NCI-H226 (cell line): ENCODE data around the gene GALNT2.
A peak's percentile ranks its signal among the peaks of the same experiment; 100 is the strongest.

Source experiments
- DNase-seq: peaks from one replicate; pipeline ENCODE4 v3.0.0-alpha.2; 2015

GALNT2 gene

DNA sequence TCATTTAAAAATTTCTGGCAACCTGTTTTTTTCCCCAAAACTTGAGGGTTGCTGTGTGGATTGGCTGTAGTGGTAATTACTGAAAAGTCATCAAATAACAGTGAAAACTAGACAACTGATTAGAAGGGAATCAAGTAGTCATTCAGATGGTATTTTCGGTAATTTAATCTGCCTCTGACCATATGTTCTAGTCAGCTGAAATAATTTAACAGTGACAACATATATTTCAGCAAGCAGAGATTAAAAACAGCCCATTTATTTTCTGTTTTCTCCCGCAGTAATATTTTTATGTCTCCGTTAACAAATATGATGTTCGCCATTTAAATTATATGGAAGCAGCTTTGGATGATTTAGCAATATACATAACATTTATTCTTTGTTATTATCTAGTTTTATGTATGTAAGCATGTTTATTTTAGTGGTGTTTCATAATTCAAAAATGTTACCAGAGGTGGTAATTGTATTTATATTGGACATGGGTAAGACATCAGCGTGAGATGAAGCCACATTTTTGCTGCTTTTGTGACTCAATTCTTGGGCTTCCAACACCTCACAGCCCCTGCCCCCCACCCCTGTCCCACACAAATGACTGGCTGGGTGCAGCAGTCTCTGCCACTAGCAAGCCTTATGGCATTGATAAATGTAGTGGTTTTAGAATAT, 104.4 kb downstream of the GALNT2 start:
- DNase-seq: no peak

DNA sequence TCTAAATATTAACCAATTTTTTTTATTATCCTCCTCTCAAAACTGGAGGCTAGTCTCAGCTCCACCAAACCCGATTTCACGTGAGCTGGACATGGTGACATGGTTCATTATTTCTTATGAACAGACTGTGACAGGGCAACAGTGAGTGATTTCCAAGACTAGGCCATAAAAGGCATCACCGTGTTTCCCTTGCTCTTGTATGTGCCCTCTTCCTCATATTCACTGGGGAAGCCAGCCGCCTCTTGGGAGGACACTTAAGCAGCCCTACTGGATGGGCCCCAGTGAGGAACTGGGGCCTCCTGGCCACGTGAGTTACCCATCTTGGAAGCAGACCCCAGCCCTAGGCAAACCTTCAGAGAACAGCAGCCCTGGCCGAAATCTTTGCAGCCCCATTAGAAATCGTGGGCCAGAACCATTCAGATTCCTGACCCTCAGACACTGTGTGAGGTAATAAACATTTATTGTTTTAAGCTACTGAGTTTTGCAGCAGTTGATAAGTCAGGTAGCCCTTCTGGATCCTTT, 105.0 kb downstream of the GALNT2 start:
- no peak for DNase-seq

DNA sequence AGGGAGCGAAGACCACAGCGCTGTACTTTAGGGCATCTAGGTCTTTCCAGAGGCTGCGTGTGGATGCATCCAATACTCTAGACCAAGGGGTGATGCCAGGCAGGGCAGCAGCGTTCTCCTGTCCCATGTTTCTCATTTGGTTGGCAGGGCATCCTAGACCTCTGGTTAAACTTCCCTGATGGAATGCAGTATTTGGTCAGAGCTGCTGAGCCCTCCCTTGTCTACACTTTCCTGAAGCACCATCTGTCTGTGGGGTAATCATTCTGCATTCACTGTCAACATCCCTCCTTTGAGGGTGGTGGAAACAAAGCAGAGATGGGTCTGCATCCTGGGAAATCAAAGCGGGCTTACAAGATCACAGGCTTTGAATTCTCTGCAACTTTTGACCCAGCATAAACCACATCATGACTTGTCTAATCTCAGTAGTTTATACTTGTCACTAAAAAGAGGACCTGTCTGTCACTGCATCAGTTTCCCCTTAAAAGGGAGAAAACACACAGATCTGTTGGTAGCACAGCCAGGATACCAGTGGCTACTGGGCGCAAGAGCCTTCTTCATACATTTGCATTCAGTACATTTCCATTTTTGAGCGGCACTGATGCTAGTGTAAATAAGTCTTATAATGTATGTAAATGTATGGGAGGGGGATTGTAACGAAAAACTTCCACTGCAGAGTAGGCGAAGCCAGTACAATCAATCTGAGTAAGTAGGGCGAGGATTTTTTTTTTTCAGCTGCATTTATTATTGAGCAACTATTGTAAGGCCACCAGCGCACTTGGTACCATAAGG, 106.3 kb downstream of the GALNT2 start:
- DNase-seq: no peak

DNA sequence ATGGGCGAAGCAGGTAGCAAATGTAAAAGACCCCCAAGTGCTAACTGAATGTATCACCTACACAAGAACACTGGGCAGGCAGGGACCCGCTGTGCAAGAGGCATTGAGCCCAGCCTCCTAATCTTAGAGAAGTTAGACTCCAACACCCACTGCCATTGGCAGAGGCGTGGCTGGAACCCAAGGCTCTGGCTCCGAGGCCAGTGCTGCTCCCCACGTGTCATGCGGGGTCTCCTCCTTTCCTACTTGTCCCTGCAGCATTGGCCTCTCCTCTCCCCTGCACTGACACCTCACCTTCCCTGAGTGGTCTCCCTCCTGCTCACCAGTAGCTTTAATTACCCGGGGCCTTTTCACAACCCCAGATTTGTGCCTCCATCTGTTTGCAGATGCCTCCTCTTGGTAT, 107.0 kb downstream of the GALNT2 start:
- DNase-seq: no peak

DNA sequence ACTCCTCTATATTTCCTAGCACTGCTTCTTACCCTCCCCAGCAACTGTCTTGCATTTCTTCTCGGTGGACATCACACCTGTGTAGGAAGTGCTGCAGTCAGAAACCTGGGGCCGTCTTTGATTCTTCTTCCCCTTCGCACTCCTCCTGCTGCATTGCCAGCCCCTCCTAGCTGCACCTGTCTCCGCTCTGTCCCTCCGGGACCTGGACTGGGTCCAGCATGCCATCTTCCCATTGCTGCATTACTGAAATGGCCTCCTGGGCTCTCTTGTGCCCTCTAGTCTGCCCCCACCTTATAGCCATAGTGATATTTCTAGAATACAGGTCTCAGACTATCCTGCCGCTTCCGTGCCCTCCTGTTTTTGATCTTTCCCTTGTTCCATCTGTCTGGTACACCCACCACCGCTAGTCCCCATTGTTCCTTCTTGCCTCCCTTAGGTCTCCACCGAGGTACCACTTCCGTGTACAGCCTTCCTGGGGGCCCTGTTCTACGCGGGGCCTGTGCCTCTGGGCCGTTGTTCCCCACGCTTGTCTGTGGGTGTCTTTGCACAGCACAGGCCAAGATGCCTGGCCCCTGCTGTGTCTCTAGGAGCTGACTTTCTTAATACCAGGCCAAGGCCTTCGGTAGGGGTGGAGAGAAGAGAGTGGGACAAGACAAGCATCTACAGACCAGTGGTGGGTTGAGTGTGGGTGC, 107.6 kb downstream of the GALNT2 start:
- no peak for DNase-seq

DNA sequence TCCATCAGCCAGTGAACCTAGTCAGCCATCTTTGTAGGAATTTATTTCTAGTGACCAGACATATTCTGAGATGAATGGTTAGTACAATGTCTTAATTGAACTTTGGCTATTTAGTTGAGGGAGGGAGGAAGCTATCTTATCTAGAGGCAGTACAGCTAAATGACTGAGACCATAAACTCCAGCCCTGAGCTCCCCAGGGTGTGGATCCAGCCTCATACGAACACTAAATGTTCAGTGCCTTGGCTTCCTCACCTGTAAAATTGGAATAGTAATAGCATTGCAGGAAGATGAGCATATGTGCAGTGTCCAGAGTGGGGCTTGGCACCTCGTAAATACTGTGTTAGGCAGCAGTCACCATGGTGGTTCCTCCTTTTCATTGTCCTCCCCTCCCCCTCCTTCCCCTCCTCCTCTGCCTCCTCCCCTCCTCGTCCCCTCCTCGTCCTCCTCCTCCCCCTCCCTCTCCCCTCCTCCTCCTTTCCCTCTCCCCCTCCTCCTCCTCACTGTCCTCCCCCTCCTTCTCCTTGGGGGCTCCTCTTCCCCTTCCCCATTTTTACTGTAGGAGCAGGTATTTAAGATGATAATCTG, 108.2 kb downstream of the GALNT2 start:
- no peak for DNase-seq

DNA sequence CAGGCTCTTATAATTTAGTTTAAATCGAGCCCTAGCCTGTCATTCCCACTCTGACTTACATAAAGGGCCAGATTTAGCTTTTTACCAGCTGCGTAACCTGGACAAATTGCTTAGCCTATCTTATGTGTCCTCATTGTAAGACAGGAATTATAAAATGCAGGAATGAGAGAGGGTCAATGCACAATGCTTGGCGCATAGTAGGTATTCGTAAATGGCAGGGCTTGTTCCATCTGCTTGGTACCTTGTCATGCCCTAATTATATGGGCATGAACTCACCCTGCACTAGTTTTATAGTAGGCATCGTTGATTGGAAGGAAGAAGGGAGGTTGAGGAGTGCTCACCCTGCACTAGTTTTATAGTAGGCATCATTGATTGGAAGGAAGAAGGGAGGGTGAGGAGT, 108.8 kb downstream of the GALNT2 start:
- no peak for DNase-seq

DNA sequence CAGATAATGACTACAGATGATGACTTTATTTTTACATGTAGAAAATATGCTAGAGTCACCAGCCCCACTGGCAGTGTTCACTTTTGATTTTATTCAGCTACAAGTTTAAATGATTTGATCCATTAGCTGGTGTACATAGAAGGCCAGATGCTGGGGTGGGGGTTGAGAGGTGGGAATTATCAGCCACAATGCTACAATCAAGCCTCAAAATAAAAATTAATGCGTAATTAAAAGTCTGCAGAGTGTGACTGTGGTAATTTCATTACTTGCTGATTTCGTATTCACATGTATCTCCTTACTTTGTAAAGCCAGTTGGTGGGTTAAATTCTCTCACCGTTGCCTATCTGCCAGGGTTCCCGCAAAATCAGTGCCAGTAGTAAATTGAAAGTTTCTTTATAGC, 109.3 kb downstream of the GALNT2 start:
- no peak for DNase-seq

DNA sequence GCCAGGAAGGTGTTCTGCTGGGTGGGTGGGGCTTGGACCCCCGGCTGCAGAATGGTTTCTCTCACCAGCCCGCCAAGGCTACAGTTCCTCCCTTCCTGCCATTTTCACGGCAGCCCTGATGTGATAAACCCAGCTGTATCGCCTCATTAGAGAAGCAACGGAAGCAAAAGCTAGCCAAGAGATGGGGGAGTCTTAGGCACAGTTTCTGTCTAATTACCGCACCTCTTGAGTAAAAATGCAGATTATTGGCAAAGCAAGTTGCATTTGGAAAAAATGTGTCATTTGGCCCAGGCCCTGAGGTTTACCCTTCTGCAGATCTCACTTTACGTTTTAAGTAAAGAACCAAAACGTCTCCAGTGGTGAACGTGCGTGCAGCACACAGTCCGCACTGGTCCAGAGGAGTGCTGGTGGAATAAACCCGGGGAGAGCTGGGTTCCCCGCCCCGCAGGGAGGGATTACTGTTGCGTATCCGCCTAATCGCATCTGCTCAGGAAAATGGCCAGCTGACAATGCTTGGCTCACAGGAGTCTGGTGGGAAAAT, 109.9 kb downstream of the GALNT2 start:
- DNase-seq: no peak

DNA sequence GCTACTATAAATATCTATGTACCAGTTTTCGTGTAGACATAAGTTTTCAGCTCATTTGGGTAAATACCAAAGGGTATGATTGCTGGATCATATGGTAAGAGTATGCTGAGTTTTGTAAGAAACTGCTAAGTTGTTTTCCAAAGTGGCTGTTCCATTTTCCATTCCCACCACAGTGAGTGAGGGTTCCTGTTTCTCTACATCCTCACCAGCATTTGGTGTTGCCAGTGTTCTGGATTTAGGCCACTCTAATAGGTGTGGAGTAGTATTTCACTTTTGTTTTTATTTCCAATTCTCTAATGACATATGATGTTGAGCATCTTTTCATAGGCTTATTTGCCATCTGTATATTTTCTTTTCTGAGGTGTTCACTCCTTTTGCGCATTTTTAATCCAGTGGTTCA, 112.2 kb downstream of the GALNT2 start:
- no peak for DNase-seq

DNA sequence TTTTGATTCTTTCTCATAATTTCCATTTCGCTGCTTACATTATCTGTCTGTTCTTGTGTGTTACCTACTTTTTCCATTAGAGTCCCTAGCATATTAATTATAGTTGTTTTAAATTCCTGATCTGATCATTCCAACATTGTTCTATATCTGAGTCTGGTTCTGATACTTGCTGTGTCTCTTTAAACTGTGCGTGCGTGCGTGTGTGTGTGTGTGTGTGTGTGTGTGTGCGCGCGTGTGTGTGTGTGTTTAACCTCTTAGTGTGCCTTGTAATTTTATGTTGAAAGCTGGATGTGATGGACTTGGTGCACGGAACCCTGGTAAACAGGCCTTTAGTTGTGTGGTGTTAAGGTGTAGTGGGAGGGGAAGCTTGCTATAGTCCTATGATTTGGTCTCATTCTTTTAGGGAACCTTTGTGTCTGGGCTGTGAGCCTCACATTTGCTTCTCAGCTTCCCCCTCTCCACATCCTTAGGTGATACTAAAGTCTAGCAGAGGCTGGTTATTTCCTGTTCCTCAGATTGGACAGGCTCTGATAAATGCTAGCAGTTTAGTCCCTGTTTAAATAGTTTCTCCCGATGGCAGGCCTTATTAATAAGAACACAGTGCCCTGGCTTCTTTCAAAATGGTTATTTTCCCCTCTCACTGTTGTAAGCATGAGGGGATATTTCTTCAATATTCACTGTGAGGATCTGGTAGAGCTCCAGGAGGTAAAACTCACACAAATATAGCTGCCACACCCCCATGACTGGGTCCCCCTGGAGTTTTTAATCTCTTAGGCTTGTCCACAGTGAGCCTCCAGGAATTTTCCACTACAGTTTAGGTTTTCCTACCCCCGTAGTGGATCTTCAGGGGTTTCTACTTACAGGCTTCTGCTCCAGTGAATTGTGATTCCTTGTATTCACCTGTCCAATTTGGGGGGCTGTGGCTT, 118.3 kb downstream of the GALNT2 start:
- DNase-seq: no peak

DNA sequence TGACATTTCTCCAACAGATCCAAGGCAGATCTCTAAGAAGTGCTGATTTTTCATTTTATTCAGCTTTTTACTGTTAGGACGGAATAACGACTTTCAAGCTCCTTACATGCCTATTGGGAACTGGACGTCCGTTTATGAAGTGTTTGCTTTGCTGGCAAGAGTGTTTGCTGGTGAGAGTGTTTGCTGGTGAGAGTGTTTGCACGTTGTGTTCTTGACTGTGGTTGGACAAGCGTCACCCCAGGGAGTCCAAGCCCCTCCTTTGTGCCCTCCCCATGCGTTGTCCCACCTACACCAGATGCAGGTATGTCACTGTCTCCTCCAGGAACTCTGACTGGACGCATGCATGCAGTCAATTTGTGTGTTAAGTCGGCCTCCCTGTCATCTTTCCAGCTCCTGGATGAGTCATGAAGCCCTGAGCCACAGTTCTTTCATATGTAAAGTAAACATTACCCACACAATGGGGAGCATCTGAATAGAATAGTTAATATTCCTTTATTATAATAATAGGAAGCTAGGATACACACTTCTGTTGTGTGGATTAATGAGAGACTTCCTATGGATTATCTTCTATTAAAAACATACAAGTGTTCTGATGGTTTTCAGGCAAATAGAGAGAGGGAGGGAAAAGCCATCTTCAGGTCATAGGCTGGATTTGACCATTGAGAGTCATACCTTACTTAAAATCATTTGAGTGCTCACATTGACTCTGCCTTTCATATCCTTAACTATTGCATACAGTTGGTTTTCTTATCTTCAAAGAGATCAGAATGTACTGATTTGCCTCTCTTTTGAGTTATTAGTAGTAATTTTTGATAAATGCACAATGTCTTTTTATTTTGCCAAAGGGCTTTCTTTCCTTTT, 119.2 kb downstream of the GALNT2 start:
- DNase-seq: peak; percentile 51

DNA sequence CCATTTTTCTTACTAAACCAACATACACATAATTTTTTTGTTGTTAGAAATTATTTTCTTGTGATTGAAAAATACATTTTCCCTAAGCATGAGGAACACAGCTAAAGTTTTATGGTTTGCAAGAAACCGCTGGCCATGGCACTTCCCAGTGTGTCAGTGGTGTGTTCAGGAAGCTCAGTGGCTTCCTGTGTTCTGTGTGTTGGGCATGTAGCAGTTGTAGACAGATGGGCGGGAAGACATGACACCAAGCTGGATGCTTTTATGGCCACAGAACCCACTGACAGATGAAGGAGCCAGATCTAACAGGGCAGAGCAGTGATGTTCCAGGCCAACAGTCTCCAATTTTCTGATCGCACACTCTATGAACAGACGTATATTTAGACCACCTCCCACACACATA, 119.8 kb downstream of the GALNT2 start:
- no peak for DNase-seq

DNA sequence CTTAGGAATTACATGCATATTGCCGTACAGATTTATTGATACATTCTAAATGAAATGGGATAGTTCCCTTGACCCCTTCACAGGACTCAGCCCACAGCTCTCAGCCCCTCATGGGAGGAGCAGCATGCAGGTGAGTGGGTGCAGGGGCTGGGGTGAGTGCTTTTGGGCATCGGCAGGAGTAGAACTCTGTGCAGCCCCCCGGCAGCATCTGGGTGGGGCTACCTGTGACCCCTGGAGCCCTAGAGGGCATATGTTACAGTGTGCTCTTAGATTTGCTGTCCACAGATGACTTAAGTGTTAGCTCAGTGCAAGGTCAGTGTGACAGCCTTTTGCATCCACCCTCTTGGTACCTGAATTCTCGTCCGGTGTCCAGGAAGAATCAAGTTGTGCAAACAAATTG, 120.3 kb downstream of the GALNT2 start:
- DNase-seq: no peak

DNA sequence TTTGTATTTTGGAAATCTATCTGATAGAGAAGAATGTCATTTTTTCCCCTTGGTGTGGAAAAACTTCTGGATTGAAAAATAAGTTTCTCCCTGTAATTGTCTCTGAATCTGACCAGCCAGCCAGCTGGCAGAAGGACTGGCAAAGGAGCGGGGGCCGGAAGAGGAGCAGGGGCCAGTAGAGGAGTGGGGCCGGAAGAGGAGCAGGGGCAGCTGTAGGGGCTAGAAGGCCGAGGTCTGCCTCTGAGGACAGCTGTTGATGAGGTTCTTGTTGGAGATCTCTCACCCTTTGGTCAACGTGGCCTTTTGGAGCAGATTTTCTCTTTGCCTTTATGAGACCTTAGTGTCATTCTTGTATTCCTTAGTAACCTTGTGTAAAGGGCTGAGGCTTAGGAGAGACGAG, 121.8 kb downstream of the GALNT2 start:
- DNase-seq: no peak

DNA sequence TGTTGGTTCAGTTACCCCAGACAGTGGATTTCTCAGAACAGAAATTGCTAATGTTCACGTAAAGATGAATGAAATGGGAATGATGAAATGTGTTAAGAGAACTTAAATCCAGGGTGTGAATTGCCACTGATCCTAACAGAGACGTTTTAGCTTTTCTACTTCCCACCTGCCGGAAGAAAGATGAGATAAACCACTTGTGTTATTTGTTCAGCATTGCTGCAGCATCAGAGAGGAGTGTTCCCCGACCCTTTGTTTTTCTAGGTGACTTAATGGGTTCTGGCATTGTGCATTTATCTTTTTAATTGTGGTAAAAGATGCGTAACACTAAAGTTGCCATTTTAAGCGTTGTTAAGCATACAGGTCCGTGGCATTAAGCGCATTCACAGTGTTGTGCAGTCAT, 122.3 kb downstream of the GALNT2 start:
- no peak for DNase-seq

DNA sequence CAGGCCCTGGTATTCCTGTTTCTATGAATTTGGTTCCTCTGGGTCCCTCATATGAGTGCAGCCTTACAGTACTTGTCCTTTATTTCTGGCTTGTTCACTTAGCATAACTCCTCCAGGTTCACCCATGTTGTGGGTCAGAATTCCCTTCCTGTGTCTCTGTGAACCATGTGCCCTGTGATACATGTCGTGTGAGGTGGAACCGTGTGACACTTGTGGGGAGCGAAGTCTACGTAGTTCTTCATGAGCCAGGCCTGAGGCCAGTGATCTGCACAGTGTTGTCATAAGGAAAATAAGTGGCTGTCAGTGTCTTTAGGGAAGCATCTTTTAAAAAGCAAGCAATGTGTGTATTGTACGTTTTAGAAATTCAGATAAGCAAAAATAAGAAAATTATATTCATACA, 122.8 kb downstream of the GALNT2 start:
- DNase-seq: no peak

DNA sequence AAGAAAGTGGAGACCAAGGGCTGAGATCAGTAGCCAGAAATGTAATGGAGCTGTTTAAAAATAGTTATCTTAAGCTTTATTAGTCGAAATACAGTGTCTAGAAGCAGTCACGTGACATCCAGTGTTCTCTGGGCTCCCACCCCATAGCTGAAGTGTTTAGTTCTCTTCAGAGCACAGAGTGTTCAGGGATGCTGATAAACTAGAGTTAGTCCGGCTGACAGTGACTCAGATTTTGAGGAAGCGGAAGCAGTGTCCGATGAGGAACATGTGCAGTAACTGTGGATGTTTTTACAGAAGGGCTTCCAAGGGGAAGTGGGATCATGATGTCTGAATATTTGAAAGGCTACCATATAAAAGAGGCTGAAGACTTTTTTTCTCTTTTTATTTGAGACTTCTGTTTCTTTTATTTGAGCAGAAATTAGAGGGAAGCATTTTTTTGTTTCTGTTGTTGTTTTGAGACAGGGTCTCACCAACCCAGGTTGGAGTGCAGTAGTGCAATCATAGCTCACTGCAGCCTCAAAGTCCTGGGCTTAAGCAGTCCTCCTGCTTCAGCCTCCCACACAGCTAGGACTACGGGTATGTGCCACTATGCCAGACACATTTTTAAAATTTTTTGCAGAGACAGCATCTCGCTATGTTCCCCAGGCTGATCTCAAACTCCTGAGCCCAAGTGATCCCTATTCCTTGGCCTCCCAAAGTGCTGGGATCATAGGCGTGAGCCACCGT, 124.2 kb downstream of the GALNT2 start:
- no peak for DNase-seq

DNA sequence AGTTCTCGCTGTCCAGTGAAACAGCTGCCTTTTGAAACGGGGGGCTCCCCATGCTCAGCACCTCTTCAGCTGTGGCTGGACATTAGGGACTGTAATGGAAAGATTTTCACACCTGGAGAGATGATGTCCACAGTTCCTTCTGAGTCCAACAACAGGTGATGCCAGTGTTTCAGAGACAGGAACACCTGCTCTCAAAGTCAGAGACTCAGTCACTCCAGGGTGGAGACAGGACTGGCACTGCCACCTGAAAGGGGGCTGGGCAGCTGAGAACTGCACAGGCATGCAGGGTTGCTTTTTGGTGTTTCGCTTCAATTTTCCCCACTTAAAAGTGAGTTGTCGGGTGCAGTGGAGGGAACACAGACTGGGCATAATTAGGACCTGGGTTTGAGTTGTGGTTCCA, 124.8 kb downstream of the GALNT2 start:
- no peak for DNase-seq

DNA sequence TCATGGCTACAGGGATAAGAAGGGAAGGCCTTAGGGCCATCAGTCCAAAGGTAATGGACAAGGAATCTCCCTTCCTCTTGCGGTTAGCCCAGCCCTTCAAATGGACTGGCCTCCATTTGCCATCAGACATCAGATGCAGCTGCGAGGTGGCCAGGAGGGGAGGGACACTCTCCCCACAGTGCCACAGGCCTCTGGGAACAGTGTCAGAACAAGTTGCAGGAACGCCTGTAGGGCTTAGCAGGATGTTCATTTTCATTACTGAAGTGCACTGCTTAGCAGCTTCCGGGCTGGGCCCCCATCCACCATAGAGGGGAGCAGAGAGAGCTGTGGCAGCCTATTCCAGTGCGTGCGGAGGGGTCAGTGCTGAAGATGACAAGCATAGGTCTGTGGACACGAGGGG, 127.5 kb downstream of the GALNT2 start:
- DNase-seq: no peak
